Keratinocyte (primary cell): ENCODE data around the gene GRK1.
"Not testable (repeated sequence)": the region's sequence is repeated elsewhere in the genome, so short reads cannot be mapped to it uniquely, and the experiment has no call there.

ENCODE experiments used
- CTCF ChIP-seq, 3 experiments: IDR thresholded peaks in 1 of 3; conservative IDR thresholded peaks in 1 of 3; optimal IDR thresholded peaks in 1 of 3; 2 replicates in 2 of 3; 3 replicates in 1 of 3; pipeline versions ENCODE3 to v1.5.1; 2011; ENCODE audit warnings: low read length in 3 of 3, mild to moderate bottlenecking in 3 of 3, moderate library complexity in 2 of 3, control low read depth in 1 of 3, inconsistent platforms in 1 of 3; ENCODE audit not compliant: insufficient read depth in 2 of 3; ENCODE audit errors: extremely low read depth in 1 of 3
- EZH2 ChIP-seq: IDR thresholded peaks from one replicate; pipeline ENCODE4 v1.6.1; 2012; ENCODE audit warnings: inconsistent platforms, mild to moderate bottlenecking, low read length, moderate library complexity

- TF ChIP-seq CTCF (optimal IDR thresholded peaks at IDR 0.05 in 1 of 3, IDR thresholded peaks at IDR 0.05 in 1 of 3, conservative IDR thresholded peaks at IDR 0.05 in 1 of 3; ENCODE audit: extremely low read depth in 1 of 3, insufficient read depth in 2 of 3, low read length in 3 of 3); EZH2: not testable (repeated sequence)
These were observed 58.5 kb downstream of the GRK1 start for GRCh38 chr13:113725329-113726105.
